Activated CD4-positive, alpha-beta memory T cell treated with anti-CD3 and anti-CD28 coated beads, Interleukin-2, amount 10 ng/mL, durations not matched to agents 7 days and 5 days (primary cell): ENCODE results near the gene LBR. TPM values are rescaled to one million over a fixed set of nuclear protein-coding genes. Genes with fewer than 3 reads are reported as not detected.
"Not testable (repeated sequence)": the region's sequence is repeated elsewhere in the genome, so short reads cannot be mapped to it uniquely, and the experiment has no call there.

Source experiments
- CTCF ChIA-PET: fragments of 350-600 bp; sonication (Branson Sonifier 250); formaldehyde crosslinking; loops from one replicate; lab custom pipeline; 2021; ENCODE audit warnings: antibody characterized with exemption, inconsistent platforms; lab: Charles Lee
- POLR2A ChIA-PET: fragments of 350-600 bp; sonication (Branson Sonifier 250); formaldehyde crosslinking; loops from one replicate; lab custom pipeline; 2021; ENCODE audit warnings: antibody characterized with exemption; lab: Charles Lee
- DNase-seq: peaks from one replicate; pipeline ENCODE4 v3.0.0-alpha.2; 2020
- H3K27ac Mint-ChIP-seq: one replicate; pipeline ENCODE4 v1.8.0; 2021; ENCODE audit warnings: mild to moderate bottlenecking, mixed read lengths
- H3K27me3 Mint-ChIP-seq: one replicate; pipeline ENCODE4 v1.8.0; 2021; ENCODE audit warnings: mixed read lengths
- H3K36me3 Mint-ChIP-seq: one replicate; pipeline ENCODE4 v1.8.0; 2021; ENCODE audit warnings: low read depth, mixed read lengths
- H3K4me1 Mint-ChIP-seq: one replicate; pipeline ENCODE4 v1.8.0; 2021; ENCODE audit warnings: mixed read lengths
- H3K4me3 Mint-ChIP-seq: one replicate; pipeline ENCODE4 v1.8.0; 2021; ENCODE audit warnings: mild to moderate bottlenecking, mixed read lengths
- H3K9me3 Mint-ChIP-seq: one replicate; pipeline ENCODE4 v1.8.0; 2021; ENCODE audit warnings: mixed read lengths
- total RNA-seq, 2 experiments: library from RNA; stranded (reverse); gene quantifications; one replicate each; pipeline ENCODE4 v1.2.3, GENCODE V29; 2021

Gene LBR
- total RNA-seq, 2 experiments from 2014 or later: 251 to 259 TPM

- H3K36me3 Mint-ChIP-seq: peaks cover 88% of the 10 kb centered on the region
- H3K4me3 Mint-ChIP-seq: no peak overlapping the region
- H3K4me1 Mint-ChIP-seq: peaks cover 13% of the 10 kb centered on the region
- no peaks in the 10 kb centered on the region for H3K9me3 Mint-ChIP-seq
- no peaks in the 10 kb centered on the region for H3K27me3 Mint-ChIP-seq
- ChIA-PET POLR2A (interaction anchor here (0.9 to 3.7 kb wide), 3 partner anchors 13 to 55 kb away, joined by 3 to 18 read pairs (median 3); no protein-coding TSS in a partner anchor), CTCF (no interaction called here)
- H3K27ac Mint-ChIP-seq: no peak overlapping the region
- DNase-seq: no peak
Measured at GRCh38 chr1:225412803-225413351, 15.0 kb downstream of the LBR start.

- ChIA-PET POLR2A (interaction anchor here (3.7 kb wide), 1 partner anchor 13 kb away, joined by 18 read pairs; no protein-coding TSS in a partner anchor), CTCF (no interaction called here)
- peaks cover 11% of the 10 kb centered on the region for H3K4me1 Mint-ChIP-seq
- no peak for DNase-seq
- no peak overlapping the region for H3K4me3 Mint-ChIP-seq
- H3K36me3 Mint-ChIP-seq: peaks cover 85% of the 10 kb centered on the region
- no peak overlapping the region for H3K27ac Mint-ChIP-seq
- H3K27me3 Mint-ChIP-seq: no peaks in the 10 kb centered on the region
- no peaks in the 10 kb centered on the region for H3K9me3 Mint-ChIP-seq
Measured at GRCh38 chr1:225412321-225412720, 15.5 kb downstream of the LBR start.

GRCh38 chr1:225410036-225410435, 17.8 kb downstream of the LBR start:
- CTCF ChIA-PET: interaction anchor here (1.5 kb wide), 1 partner anchor 8 kb away, joined by 3 read pairs; no protein-coding TSS in a partner anchor
- Mint-ChIP-seq H3K27me3 (no peaks in the 10 kb centered on the region), H3K9me3 (no peaks in the 10 kb centered on the region), H3K4me1 (peaks cover 9% of the 10 kb centered on the region), H3K27ac (no peak overlapping the region), H3K36me3 (peaks cover 86% of the 10 kb centered on the region), H3K4me3 (no peak overlapping the region)
- POLR2A ChIA-PET: interaction anchor here (0.8 to 1.5 kb wide), 3 partner anchors 18 to 367 kb away, joined by 3 to 4 read pairs (median 3); partner anchors contain the start of gene LBR
- no peak for DNase-seq

- no peaks in the 10 kb centered on the region for H3K27me3 Mint-ChIP-seq
- ChIA-PET POLR2A (interaction anchor here (0.6 to 2.3 kb wide), 4 partner anchors 17 to 368 kb away, joined by 3 to 13 read pairs (median 4); partner anchors contain the start of gene LBR), CTCF (interaction anchor here (1.5 kb wide), 1 partner anchor 9 kb away, joined by 3 read pairs; no protein-coding TSS in a partner anchor)
- no peak overlapping the region for H3K4me3 Mint-ChIP-seq
- H3K9me3 Mint-ChIP-seq: no peaks in the 10 kb centered on the region
- H3K4me1 Mint-ChIP-seq: peaks cover 4% of the 10 kb centered on the region
- H3K36me3 Mint-ChIP-seq: peaks cover 83% of the 10 kb centered on the region
- DNase-seq: no peak
- no peak overlapping the region for H3K27ac Mint-ChIP-seq
Measured at GRCh38 chr1:225409051-225409450, 18.8 kb downstream of the LBR start.

- Mint-ChIP-seq H3K27ac (peak overlapping the region; percentile 9), H3K36me3 (peaks cover 86% of the 10 kb centered on the region), H3K4me3 (no peak overlapping the region), H3K4me1 (peaks cover 2% of the 10 kb centered on the region), H3K27me3 (no peaks in the 10 kb centered on the region), H3K9me3 (no peaks in the 10 kb centered on the region)
- DNase-seq: no peak
- CTCF ChIA-PET: no interaction called here
- POLR2A ChIA-PET: interaction anchor here (1.2 to 2.3 kb wide), 4 partner anchors 18 to 369 kb away, joined by 3 to 13 read pairs (median 4); no protein-coding TSS in a partner anchor
Measured at GRCh38 chr1:225408249-225408648, 19.6 kb downstream of the LBR start.

GRCh38 chr1:225407755-225408154, 20.1 kb downstream of the LBR start:
- CTCF ChIA-PET: no interaction called here
- POLR2A ChIA-PET: interaction anchor here (0.8 to 2.3 kb wide), 4 partner anchors 17 to 60 kb away, joined by 3 to 13 read pairs (median 4); no protein-coding TSS in a partner anchor
- H3K9me3 Mint-ChIP-seq: no peaks in the 10 kb centered on the region
- H3K36me3 Mint-ChIP-seq: peaks cover 86% of the 10 kb centered on the region
- peak overlapping the region; percentile 9 for H3K27ac Mint-ChIP-seq
- DNase-seq: no peak
- no peak overlapping the region for H3K4me3 Mint-ChIP-seq
- peaks cover 2% of the 10 kb centered on the region for H3K4me1 Mint-ChIP-seq
- no peaks in the 10 kb centered on the region for H3K27me3 Mint-ChIP-seq

- ChIA-PET POLR2A (interaction anchor here (0.8 to 2.3 kb wide), 6 partner anchors 14 to 61 kb away, joined by 3 to 13 read pairs (median 4); no protein-coding TSS in a partner anchor), CTCF (interaction anchor here (1.4 kb wide), 1 partner anchor 13 kb away, joined by 4 read pairs; no protein-coding TSS in a partner anchor)
- H3K4me3 Mint-ChIP-seq: no peak overlapping the region
- H3K4me1 Mint-ChIP-seq: peaks cover 2% of the 10 kb centered on the region
- peak overlapping the region; percentile 8 for H3K27ac Mint-ChIP-seq
- no peaks in the 10 kb centered on the region for H3K27me3 Mint-ChIP-seq
- DNase-seq: no peak
- peaks cover 80% of the 10 kb centered on the region for H3K36me3 Mint-ChIP-seq
- H3K9me3 Mint-ChIP-seq: no peaks in the 10 kb centered on the region
Measured at GRCh38 chr1:225406976-225407725, 20.7 kb downstream of the LBR start.

- DNase-seq: no peak
- Mint-ChIP-seq H3K36me3 (peaks cover 83% of the 10 kb centered on the region), H3K4me1 (peaks cover 2% of the 10 kb centered on the region), H3K9me3 (no peaks in the 10 kb centered on the region), H3K27me3 (no peaks in the 10 kb centered on the region), H3K4me3 (no peak overlapping the region), H3K27ac (no peak overlapping the region)
- ChIA-PET CTCF (interaction anchor here (0.6 kb wide), 1 partner anchor 559 kb away, joined by 5 read pairs; no protein-coding TSS in a partner anchor), POLR2A (interaction anchor here (1.8 kb wide), 1 partner anchor 25 kb away, joined by 6 read pairs; no protein-coding TSS in a partner anchor)
Measured at GRCh38 chr1:225400968-225401367, 26.9 kb downstream of the LBR start.

- Mint-ChIP-seq H3K27ac (no peak overlapping the region), H3K4me3 (no peak overlapping the region), H3K4me1 (peaks cover 2% of the 10 kb centered on the region), H3K27me3 (no peaks in the 10 kb centered on the region), H3K36me3 (peaks cover 63% of the 10 kb centered on the region), H3K9me3 (no peaks in the 10 kb centered on the region)
- CTCF ChIA-PET: no interaction called here
- POLR2A ChIA-PET: interaction anchor here (0.7 to 2.1 kb wide), 2 partner anchors 22 to 29 kb away, joined by 3 to 5 read pairs; no protein-coding TSS in a partner anchor
- no peak for DNase-seq
Measured at GRCh38 chr1:225396357-225396756, 31.5 kb downstream of the LBR start.

- Mint-ChIP-seq H3K36me3 (peaks cover 7% of the 10 kb centered on the region), H3K27me3 (no peaks in the 10 kb centered on the region), H3K9me3 (no peaks in the 10 kb centered on the region), H3K4me3 (no peak overlapping the region), H3K4me1 (peaks cover 4% of the 10 kb centered on the region), H3K27ac (no peak overlapping the region)
- POLR2A ChIA-PET: interaction anchor here (1.1 kb wide), 1 partner anchor 18 kb away, joined by 5 read pairs; no protein-coding TSS in a partner anchor
- CTCF ChIA-PET: interaction anchor here (0.8 kb wide), 1 partner anchor 12 kb away, joined by 4 read pairs; no protein-coding TSS in a partner anchor
- DNase-seq: no peak
Measured at GRCh38 chr1:225389843-225390242, 38.0 kb downstream of the LBR start.

- CTCF ChIA-PET: no interaction called here
- Mint-ChIP-seq H3K27ac (no peak overlapping the region), H3K4me1 (peaks cover 4% of the 10 kb centered on the region), H3K4me3 (no peak overlapping the region), H3K36me3 (peaks cover 5% of the 10 kb centered on the region), H3K9me3 (no peaks in the 10 kb centered on the region), H3K27me3 (no peaks in the 10 kb centered on the region)
- POLR2A ChIA-PET: interaction anchor here (1.4 kb wide), 1 partner anchor 9 kb away, joined by 4 read pairs; no protein-coding TSS in a partner anchor
- no peak for DNase-seq
Measured at GRCh38 chr1:225388372-225388771, 39.5 kb downstream of the LBR start.

GRCh38 chr1:225386860-225387259, 41.0 kb downstream of the LBR start:
- CTCF ChIA-PET, POLR2A ChIA-PET, H3K9me3 Mint-ChIP-seq, H3K4me1 Mint-ChIP-seq, H3K36me3 Mint-ChIP-seq, H3K27me3 Mint-ChIP-seq, DNase-seq, H3K27ac Mint-ChIP-seq, H3K4me3 Mint-ChIP-seq: not testable (repeated sequence)
